Vagina (tissue), 2 donors: ENCODE results near the gene AGER.

Experiments used
- POLR2A ChIP-seq, 2 donors: fragments of 450-650 bp; IDR thresholded peaks; one replicate each; pipeline ENCODE4 v1.6.1; 2017; ENCODE audit warnings: antibody characterized with exemption in 2 of 2, mild to moderate bottlenecking in 2 of 2, moderate library complexity in 2 of 2
- POLR2AphosphoS5 ChIP-seq, 2 donors: sonication (generic); formaldehyde crosslinking; IDR thresholded peaks; one replicate each; pipeline ENCODE4 v1.9.0; 2017; ENCODE audit warnings: antibody characterized with exemption in 2 of 2, mild to moderate bottlenecking in 2 of 2, low read depth in 1 of 2; ENCODE audit not compliant: insufficient read depth in 1 of 2
- TF ChIP-seq, protein P1 (sequence below), 3 experiments: fragments of 450-650 bp in 2 of 3; fragments of 200-600 bp in 1 of 3; sonication (generic) in 1 of 3; IDR thresholded peaks; one replicate each; pipeline ENCODE4 v1.5.1; 2017 to 2019; ENCODE audit warnings: antibody characterized with exemption in 3 of 3, mild to moderate bottlenecking in 2 of 3, moderate library complexity in 2 of 3

DNA sequence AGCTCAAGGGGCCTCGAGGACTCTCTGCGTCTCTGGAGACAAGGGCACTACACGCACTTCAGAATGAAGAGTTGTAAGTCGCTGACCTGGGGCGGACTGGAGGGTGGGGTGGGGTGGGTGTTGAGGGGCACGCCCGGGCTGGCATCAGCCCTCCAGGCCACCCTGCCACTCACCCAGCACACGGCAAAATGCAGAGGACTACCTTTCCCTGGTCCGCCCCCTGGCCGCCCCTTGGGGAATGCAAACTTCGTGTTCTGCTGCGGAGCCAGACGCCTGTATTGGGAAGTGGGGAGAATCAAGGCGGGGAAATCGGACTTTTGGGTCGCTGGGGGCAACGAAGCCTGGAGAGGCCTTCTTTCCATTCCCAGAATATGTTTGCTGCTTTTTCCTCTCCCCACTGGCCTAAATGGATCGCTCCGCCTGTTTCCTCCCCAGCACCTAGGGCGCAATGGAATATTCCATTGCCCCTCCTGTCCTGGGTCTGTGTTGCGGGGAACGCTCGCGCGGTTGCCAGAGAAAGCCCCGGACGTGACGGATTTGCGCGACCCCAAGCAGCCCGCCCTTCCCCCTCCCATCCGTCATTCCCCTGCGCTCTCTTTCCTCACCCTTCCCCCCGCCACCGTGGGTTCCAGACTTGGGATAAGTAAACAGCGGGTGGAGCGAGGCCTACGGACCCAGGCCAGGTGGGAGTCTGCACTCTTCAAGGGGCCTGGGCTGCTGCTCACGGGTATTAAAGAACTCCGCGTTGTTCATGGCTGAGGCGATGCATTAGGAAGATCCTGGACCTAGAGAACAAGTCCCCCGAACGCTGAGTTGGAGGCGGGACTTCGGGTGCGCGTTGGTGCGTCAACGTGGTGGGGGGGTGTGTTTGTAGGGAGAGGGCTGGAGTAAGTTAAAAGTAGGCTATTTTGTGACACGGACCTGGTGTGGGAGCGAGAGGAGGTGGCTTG lies 30.2 kb downstream of the AGER start, which contains the start of gene PPT2:
- TF ChIP-seq, protein P1, sequence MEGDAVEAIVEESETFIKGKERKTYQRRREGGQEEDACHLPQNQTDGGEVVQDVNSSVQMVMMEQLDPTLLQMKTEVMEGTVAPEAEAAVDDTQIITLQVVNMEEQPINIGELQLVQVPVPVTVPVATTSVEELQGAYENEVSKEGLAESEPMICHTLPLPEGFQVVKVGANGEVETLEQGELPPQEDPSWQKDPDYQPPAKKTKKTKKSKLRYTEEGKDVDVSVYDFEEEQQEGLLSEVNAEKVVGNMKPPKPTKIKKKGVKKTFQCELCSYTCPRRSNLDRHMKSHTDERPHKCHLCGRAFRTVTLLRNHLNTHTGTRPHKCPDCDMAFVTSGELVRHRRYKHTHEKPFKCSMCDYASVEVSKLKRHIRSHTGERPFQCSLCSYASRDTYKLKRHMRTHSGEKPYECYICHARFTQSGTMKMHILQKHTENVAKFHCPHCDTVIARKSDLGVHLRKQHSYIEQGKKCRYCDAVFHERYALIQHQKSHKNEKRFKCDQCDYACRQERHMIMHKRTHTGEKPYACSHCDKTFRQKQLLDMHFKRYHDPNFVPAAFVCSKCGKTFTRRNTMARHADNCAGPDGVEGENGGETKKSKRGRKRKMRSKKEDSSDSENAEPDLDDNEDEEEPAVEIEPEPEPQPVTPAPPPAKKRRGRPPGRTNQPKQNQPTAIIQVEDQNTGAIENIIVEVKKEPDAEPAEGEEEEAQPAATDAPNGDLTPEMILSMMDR (IDR thresholded peaks at IDR 0.05): no peak
- TF ChIP-seq POLR2AphosphoS5 (IDR thresholded peaks at IDR 0.05; ENCODE audit: insufficient read depth in 1 of 2, low read depth in 1 of 2): peak; percentile 89
- TF ChIP-seq POLR2A (IDR thresholded peaks at IDR 0.05): peak in 1 of 2 donors; percentile 49
